HL-60 (cell line): Measurements from ENCODE around the gene PTPRU.

ENCODE experiments used
- GABPA ChIP-seq: IDR thresholded peaks from 2 replicates; pipeline ENCODE4 v1.6.1; 2012; ENCODE audit warnings: low read depth
- POLR2AphosphoS5 ChIP-seq: IDR thresholded peaks from 2 replicates; pipeline ENCODE4 v1.6.1; 2012; ENCODE audit warnings: low read depth
- TF ChIP-seq, protein P1 (sequence below): IDR thresholded peaks from one replicate; pipeline ENCODE4 v1.5.1; 2011; ENCODE audit warnings: low read length, control low read depth, inconsistent platforms; ENCODE audit not compliant: insufficient read depth

DNA sequence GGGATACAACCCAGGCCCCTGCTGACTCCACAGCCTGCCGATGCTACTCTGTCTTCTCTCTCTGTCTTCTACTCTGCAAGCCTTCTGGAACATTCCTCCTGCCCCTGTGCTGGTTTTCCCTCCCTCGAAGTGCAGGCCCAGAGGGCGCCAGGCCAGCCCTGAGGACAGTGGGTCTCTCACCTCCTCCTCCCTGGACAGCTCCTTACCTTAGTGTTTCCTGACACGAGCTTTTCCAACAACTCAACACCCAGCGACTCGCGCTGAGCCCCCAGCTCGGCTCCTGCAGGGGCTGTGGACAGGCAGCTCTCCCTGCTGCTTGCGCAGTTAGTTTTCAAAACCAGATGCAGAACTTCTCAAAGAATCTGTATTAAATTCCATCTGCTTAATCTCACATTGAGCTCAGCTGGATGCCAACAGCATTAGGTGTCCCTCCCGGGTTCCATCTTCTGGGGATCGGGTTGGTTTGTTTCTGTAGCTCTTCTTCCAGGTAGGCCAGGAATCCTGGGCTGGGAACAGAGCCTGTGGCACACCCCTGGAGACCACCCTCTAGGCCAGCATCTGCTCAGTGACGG is 54.2 kb downstream of the PTPRU start:
- TF ChIP-seq, protein P1, sequence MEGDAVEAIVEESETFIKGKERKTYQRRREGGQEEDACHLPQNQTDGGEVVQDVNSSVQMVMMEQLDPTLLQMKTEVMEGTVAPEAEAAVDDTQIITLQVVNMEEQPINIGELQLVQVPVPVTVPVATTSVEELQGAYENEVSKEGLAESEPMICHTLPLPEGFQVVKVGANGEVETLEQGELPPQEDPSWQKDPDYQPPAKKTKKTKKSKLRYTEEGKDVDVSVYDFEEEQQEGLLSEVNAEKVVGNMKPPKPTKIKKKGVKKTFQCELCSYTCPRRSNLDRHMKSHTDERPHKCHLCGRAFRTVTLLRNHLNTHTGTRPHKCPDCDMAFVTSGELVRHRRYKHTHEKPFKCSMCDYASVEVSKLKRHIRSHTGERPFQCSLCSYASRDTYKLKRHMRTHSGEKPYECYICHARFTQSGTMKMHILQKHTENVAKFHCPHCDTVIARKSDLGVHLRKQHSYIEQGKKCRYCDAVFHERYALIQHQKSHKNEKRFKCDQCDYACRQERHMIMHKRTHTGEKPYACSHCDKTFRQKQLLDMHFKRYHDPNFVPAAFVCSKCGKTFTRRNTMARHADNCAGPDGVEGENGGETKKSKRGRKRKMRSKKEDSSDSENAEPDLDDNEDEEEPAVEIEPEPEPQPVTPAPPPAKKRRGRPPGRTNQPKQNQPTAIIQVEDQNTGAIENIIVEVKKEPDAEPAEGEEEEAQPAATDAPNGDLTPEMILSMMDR: no peak
- TF ChIP-seq GABPA: no peak
- no peak for TF ChIP-seq POLR2AphosphoS5
